GM18520 (cell line): ENCODE measurements around the gene MTUS2.
"Not testable (repeated sequence)": the region's sequence is repeated elsewhere in the genome, so short reads cannot be mapped to it uniquely, and the experiment has no call there.

Source experiments
- ATAC-seq: cut with Tn5 transposase; IDR thresholded peaks from one replicate; pipeline ENCODE4 v1.9.1; 2021; ENCODE audit not compliant: unreplicated experiment

Gene MTUS2

GRCh38 chr13:29294821-29295220, 474.7 kb downstream of the MTUS2 start:
- no peak for ATAC-seq

- ATAC-seq = no peak
These were observed 480.9 kb downstream of the MTUS2 start for GRCh38 chr13:29301027-29301426.

GRCh38 chr13:29304148-29304547, 484.0 kb downstream of the MTUS2 start:
- ATAC-seq = no peak

- ATAC-seq = no peak
These were observed 490.7 kb downstream of the MTUS2 start for GRCh38 chr13:29310806-29311205.

- ATAC-seq = no peak
These were observed 495.7 kb downstream of the MTUS2 start for GRCh38 chr13:29315847-29316246.

GRCh38 chr13:29317828-29318227, 497.7 kb downstream of the MTUS2 start:
- ATAC-seq = no peak

GRCh38 chr13:29318741-29319140, 498.6 kb downstream of the MTUS2 start:
- ATAC-seq = no peak

- no peak for ATAC-seq
These were observed 499.3 kb downstream of the MTUS2 start for GRCh38 chr13:29319451-29319850.

GRCh38 chr13:29323954-29324353, 503.8 kb downstream of the MTUS2 start:
- no peak for ATAC-seq

GRCh38 chr13:29324601-29325000, 504.5 kb downstream of the MTUS2 start:
- no peak for ATAC-seq

- ATAC-seq = no peak
These were observed 508.4 kb downstream of the MTUS2 start for GRCh38 chr13:29328501-29328900.

GRCh38 chr13:29336356-29336755, 516.2 kb downstream of the MTUS2 start:
- ATAC-seq = no peak

GRCh38 chr13:29339386-29340272, 519.5 kb downstream of the MTUS2 start:
- no peak for ATAC-seq

GRCh38 chr13:29345860-29346582, 525.9 kb downstream of the MTUS2 start:
- ATAC-seq = not testable (repeated sequence)

GRCh38 chr13:29355029-29355428, 534.9 kb downstream of the MTUS2 start:
- no peak for ATAC-seq

GRCh38 chr13:29359181-29359580, 539.0 kb downstream of the MTUS2 start:
- ATAC-seq = no peak

- ATAC-seq = no peak
These were observed 541.6 kb downstream of the MTUS2 start for GRCh38 chr13:29361716-29362115.

GRCh38 chr13:29362849-29363604, 542.9 kb downstream of the MTUS2 start:
- peak; percentile 63 for ATAC-seq

- no peak for ATAC-seq
These were observed 549.1 kb downstream of the MTUS2 start for GRCh38 chr13:29369060-29369743.

- no peak for ATAC-seq
These were observed 559.1 kb downstream of the MTUS2 start for GRCh38 chr13:29379281-29379680.

GRCh38 chr13:29379865-29380264, 559.7 kb downstream of the MTUS2 start:
- no peak for ATAC-seq
